AG08395 (cell line): ENCODE measurements around the gene IQCN.

Source experiments
- DNase-seq: peaks from one replicate; pipeline ENCODE4 v3.0.0; 2012; ENCODE audit warnings: mixed read lengths, low spot score

IQCN gene

GRCh38 chr19:18304458-18305310 lies 30.4 kb upstream of the IQCN start:
- peak; percentile 91 for DNase-seq

DNA sequence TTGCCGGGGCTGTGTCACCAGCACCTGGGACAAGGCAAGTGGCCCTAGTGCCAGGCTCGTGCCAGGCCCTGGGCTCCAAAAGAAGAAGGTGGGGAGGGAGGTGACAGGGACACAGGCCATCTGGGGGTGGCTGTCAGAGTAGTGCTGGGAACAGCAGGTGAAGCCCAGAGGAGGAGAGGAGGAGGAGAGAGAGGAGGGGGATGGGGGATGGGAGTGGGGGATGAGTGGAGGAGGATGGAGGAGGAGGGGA lies 29.9 kb upstream of the IQCN start:
- no peak for DNase-seq

DNA sequence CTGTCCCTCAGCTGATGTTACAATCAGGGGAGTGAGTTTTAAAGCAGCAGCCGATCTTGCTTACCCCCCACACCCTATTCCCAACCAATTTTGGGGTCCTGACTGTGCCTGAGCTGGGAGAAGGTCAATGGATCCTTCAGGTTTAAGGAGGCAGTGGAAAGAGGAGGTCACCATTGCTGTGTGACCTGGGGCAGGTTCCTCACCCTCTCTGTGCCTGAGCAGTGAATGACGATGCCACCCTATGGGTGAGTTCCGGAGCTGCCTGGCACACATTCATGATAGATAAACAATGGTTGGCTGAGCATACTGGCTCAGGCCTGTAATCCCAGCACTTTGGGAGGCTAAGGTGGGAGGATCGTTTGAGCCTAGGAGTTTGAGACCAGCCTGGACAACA lies 27.5 kb upstream of the IQCN start:
- no peak for DNase-seq

GRCh38 chr19:18300930-18301717 lies 26.9 kb upstream of the IQCN start:
- peak; percentile 86 for DNase-seq

DNA sequence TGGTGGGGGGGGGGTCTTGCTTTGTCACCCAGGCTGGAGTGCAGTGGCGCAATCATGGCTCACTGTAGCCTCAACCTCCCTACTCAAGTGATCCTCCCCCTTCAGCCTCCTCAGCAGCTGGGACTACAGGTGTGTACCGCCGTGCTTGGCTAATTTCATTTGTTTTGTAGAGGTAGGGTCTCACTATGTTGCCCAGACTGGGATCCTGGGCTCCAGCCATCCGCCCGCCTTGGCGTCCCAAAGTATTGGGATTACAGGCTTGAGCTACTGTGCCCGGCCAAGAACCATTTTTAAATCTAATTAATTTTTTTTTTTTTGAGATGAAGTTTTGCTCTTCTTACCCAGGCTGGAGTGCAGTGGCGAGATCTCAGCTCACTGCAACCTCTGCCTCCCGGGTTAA lies 25.4 kb upstream of the IQCN start:
- no peak for DNase-seq

DNA sequence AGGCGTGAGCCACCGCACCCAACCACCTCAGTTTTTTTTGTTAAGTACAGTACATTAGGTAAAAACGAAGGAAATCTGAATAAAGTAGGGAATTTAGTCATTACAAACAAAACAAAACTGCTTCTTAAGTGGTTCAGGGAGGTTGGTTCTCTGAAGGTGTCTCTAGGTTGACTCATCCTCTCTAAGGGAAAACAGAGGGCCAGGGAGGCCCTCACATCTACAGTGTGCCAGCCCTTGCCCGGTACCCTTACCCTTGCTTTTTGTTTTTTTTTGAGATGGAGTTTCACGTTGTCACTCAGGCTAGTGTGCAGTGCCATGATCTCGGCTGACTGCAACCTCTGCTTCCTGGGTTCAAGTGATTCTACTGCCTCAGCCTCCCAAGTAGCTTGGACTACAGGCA lies 24.3 kb upstream of the IQCN start:
- no peak for DNase-seq

- DNase-seq: no peak
Measured at GRCh38 chr19:18297308-18297707, 23.1 kb upstream of the IQCN start.

DNA sequence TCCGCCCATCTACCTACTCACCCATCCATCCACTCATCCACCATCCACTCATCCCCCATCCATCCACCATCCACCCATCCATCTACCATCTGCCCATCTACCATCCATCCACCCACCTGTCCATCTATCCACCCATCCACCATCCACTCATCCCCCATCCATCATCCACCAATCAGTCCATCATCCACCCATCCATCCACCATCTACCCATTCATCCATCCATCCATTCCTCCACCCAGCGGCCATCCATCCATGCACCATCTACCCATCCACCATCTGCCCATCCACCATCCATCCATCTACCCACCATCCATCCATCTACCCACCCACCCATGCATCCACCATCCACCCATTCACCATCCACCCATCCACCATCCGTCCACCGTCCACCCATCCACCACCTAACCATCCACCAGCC lies 20.8 kb upstream of the IQCN start:
- no peak for DNase-seq

DNA sequence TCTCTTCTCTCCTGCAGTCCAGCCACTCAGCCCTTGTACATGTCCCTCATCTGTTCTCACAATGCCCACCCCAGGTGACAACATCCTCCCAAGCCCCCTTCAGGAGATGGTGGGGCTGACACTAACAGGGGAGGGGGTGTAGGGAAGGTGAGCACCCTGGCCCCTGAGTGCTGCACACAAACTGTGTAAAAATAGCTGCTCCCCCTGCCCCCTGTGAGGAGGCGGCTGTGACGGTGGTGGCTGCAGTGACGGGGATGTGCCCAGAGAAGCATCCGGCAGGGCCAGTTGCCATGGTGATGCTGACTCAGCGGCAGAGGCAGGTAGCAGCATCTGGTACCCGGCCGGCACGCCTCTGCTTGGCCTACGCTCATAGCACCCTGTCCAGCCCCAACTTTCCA lies 20.2 kb upstream of the IQCN start:
- no peak for DNase-seq

DNA sequence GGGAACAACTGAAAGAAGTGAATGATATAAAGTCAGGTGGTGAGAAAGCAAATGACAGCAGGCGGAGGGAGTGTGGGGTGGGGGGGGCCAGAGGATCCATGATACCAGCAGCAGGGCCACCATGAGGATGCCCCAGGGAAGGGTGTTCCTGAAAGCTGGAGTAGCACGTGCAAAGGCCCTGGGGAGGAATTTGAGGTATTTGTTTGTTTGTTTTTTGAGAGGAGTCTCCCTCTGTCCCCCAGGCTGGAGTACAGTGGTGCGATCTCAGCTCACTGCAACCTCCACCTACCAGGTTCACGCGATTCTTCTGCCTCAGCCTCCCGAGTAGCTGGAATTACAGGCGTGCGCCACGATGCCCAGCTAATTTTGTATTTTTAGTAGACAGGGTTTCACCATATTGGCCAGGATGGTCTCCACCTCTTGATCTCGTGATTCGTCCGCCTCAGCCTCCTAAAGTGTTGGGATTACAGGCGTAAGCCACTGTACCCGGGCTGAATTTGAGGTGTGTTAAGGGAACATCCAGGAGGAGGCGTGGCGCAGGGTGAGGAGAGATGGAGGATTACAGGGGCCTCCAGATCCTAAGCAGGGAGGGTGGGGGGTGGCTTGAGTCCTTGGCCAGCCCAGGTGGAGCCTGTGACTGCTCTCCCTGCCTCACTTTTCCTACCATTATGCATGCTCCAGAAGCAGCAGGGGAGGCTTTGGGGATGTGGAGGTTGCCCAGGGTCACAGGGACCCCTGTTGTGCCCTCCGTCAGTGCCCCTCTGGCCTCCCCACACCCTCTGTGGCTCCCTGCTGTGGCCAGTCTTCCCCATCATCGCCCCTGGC lies 19.6 kb upstream of the IQCN start:
- no peak for DNase-seq

GRCh38 chr19:18292810-18293641 lies 18.8 kb upstream of the IQCN start:
- peak; percentile 69 for DNase-seq

DNA sequence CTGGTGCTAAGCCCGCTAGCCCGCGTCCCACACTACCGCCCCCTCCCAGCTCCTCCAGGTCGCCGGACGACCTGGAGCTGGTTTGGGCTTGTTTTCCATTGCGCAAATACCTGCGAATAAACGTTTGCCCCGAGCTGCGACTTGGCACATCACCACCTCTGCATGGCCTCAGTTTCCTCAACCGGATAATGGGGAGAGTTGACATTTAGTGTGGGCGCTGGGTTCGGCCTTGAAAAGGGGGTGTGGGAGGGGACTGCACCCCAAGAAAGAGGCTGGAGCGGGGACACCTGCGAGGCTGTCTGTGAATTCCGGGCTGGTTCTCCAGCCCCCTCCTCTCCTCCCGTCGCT lies 18.2 kb upstream of the IQCN start:
- DNase-seq: no peak

DNA sequence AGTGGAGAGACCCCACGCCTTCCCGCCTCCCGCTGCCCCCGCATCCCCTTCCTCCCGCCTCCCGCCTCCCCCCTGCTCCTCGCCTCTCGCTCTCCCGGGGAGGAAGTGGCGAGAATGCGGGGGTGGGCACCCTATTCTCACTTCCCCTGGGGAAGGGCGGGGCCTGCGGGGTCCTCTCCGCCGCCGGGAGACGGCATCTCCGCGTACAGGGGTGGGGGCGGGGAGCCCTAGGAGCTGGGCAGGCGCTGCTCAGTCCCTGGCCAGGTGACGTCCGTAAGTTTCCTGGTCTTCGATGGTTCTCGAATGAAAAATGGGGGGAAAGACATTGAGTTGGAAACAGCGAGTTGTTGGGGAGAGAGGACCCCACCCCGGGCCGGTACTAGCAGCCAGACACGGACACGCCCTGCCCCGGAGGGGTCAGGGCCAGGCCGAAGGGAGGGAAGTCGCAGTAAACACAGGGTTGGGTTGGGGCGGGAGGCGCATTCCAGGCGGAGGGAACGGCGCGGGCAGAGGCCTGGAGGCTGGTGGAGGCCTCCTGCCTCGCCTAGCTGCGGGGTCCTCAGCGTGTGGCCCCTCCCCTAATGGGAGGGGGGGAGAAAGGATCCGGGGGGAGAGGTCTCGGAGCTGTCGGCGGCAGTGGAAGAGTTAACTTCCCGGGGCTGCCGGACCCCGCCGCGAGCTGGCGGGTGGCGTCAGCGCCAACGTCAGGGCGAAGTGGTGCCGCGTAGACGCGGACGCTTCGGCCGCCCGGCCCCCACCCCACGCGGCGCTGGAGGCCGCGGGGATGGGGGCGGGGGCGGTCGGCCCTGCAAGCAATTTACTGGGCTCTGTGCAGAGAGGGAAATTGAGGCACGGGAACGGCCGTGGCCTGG lies 17.6 kb upstream of the IQCN start:
- DNase-seq: peak; percentile 69

DNA sequence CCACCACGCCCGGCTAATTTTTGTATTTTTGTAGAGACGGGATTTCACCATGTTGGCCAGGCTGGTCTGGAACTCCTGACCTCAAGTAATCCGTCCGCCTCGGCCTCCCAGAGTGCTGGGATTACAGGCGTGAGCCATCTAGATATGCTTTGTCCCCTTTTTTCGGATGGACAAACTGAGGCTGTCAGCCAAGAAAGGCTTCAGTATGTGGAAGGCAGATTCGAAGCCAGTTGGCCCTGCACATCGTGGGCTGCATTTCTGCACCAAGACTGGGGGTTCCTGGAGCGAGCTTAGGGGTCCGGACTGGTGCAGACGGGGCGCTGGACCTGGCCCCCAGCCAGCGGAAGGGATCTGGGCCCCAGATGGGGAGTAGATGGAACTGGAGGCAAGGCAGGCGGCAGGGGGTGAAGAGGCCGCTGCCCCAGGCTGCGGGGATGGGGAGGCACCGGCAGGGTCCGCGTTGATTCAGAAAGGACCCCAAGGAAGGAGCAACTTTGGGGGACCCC lies 16.8 kb upstream of the IQCN start:
- no peak for DNase-seq

GRCh38 chr19:18290302-18291018 lies 16.2 kb upstream of the IQCN start:
- no peak for DNase-seq

- no peak for DNase-seq
Measured at GRCh38 chr19:18289471-18290301, 15.4 kb upstream of the IQCN start.

GRCh38 chr19:18287836-18288772 lies 13.9 kb upstream of the IQCN start:
- no peak for DNase-seq
